GM23338 (cell line): ENCODE data around the gene IRF5. TPM values are rescaled to one million over a fixed set of nuclear protein-coding genes. Genes with fewer than 3 reads are reported as not detected.

Experiments used
- ATAC-seq: fragments of 200-7000 bp; cut with Tn5 transposase; 3 replicates; pipeline ENCODE4 v1.9.1; 2020
- DNase-seq: peaks from one replicate; pipeline ENCODE4 v3.0.0-alpha.2; 2015; ENCODE audit warnings: low spot score
- H2AFZ ChIP-seq: fragments of 200-600 bp; sonication (generic); 2 replicates; pipeline ENCODE4 v1.8.0; 2016; ENCODE audit warnings: antibody characterized with exemption, mild to moderate bottlenecking, moderate library complexity
- H3F3A ChIP-seq: fragments of 200-600 bp; sonication (generic); replicated peaks from 2 replicates; pipeline ENCODE4 v1.8.0; 2017; ENCODE audit warnings: antibody characterized with exemption, mixed run types, low read depth
- H3K27ac ChIP-seq: fragments of 200-600 bp; sonication (generic); 2 replicates; pipeline ENCODE4 v1.6.1; 2016; ENCODE audit warnings: low read depth
- H3K27me3 ChIP-seq: fragments of 200-600 bp; sonication (generic); 2 replicates; pipeline ENCODE4 v1.8.0; 2016; ENCODE audit warnings: mild to moderate bottlenecking, mixed run types, moderate library complexity; ENCODE audit not compliant: insufficient read depth
- H3K36me3 ChIP-seq: fragments of 200-600 bp; sonication (generic); 2 replicates; pipeline ENCODE4 v1.8.0; 2016; ENCODE audit warnings: mild to moderate bottlenecking; ENCODE audit not compliant: insufficient read depth
- H3K4me1 ChIP-seq: fragments of 200-600 bp; sonication (generic); 2 replicates; pipeline ENCODE4 v1.8.0; 2016; ENCODE audit warnings: mild to moderate bottlenecking, moderate library complexity; ENCODE audit not compliant: insufficient read depth
- H3K4me2 ChIP-seq: fragments of 200-600 bp; sonication (generic); 2 replicates; pipeline ENCODE4 v1.7.1; 2017; ENCODE audit warnings: mixed run types
- H3K4me3 ChIP-seq: fragments of 200-600 bp; sonication (generic); 2 replicates; pipeline ENCODE4 v1.6.1; 2016; ENCODE audit warnings: mixed run types
- H3K79me2 ChIP-seq: fragments of 200-600 bp; sonication (generic); replicated peaks from 2 replicates; pipeline ENCODE4 v1.8.0; 2017; ENCODE audit warnings: mild to moderate bottlenecking; ENCODE audit not compliant: insufficient read depth
- H3K9me2 ChIP-seq: fragments of 200-600 bp; sonication (generic); 2 replicates; pipeline ENCODE4 v1.8.0; 2017; ENCODE audit not compliant: insufficient read depth
- H4K20me1 ChIP-seq: fragments of 200-600 bp; sonication (generic); replicated peaks from 2 replicates; pipeline ENCODE4 v1.8.0; 2017; ENCODE audit warnings: mild to moderate bottlenecking; ENCODE audit not compliant: insufficient read depth
- H3K27ac Mint-ChIP-seq: 2 replicates; pipeline ENCODE4 v1.8.0; 2020; ENCODE audit warnings: inconsistent platforms, mild to moderate bottlenecking, moderate library complexity, mixed read lengths
- H3K27me3 Mint-ChIP-seq: 3 replicates; pipeline ENCODE4 v1.8.0; 2022; ENCODE audit warnings: low read depth, mild to moderate bottlenecking, moderate library complexity, mixed read lengths, inconsistent platforms; ENCODE audit not compliant: insufficient read depth, poor library complexity
- H3K36me3 Mint-ChIP-seq: 3 replicates; pipeline ENCODE4 v1.8.0; 2021; ENCODE audit warnings: low read depth, mild to moderate bottlenecking, inconsistent platforms, moderate library complexity, mixed read lengths
- H3K4me1 Mint-ChIP-seq: 3 replicates; pipeline ENCODE4 v1.8.0; 2020; ENCODE audit warnings: mild to moderate bottlenecking, inconsistent platforms, mixed read lengths
- H3K4me3 Mint-ChIP-seq: 3 replicates; pipeline ENCODE4 v1.8.0; 2021; ENCODE audit warnings: moderate library complexity, mild to moderate bottlenecking, inconsistent platforms, mixed read lengths
- H3K9me3 Mint-ChIP-seq: 3 replicates; pipeline ENCODE4 v1.8.0; 2020; ENCODE audit warnings: moderate library complexity, mild to moderate bottlenecking, inconsistent platforms, mixed read lengths
- EZH2 ChIP-seq: fragments of 200-600 bp; sonication (generic); IDR thresholded peaks from one replicate; pipeline ENCODE4 v1.8.0; 2017; ENCODE audit warnings: antibody characterized with exemption, mild to moderate bottlenecking, low read depth; ENCODE audit not compliant: unreplicated experiment
- EZH2phosphoT487 ChIP-seq: fragments of 200-600 bp; sonication (generic); IDR thresholded peaks from one replicate; pipeline ENCODE4 v1.8.1; 2018; ENCODE audit warnings: antibody characterized with exemption; ENCODE audit not compliant: unreplicated experiment
- NANOG ChIP-seq: IDR thresholded peaks from 2 replicates; pipeline ENCODE4 v1.6.1; 2016; ENCODE audit warnings: antibody characterized with exemption, borderline replicate concordance
- REST ChIP-seq: IDR thresholded peaks from one replicate; pipeline ENCODE4 v1.6.1; 2018; ENCODE audit warnings: antibody characterized with exemption; ENCODE audit not compliant: unreplicated experiment
- STAT1 ChIP-seq: IDR thresholded peaks from one replicate; pipeline ENCODE4 v1.6.1; 2016; ENCODE audit warnings: antibody characterized with exemption; ENCODE audit not compliant: unreplicated experiment
- ZNF114 ChIP-seq: fragments of 250-450 bp; sonication (Bioruptor Pico); IDR thresholded peaks from 2 replicates; pipeline ENCODE4 v1.5.0; 2020; ENCODE audit warnings: mild to moderate bottlenecking, moderate library complexity
- ZNF331 ChIP-seq: fragments of 250-450 bp; sonication (Bioruptor Pico); IDR thresholded peaks from 2 replicates; pipeline ENCODE4 v1.5.0; 2020; ENCODE audit warnings: low read depth, mild to moderate bottlenecking, moderate library complexity
- polyA plus RNA-seq: library from polyadenylated mRNA; unstranded; fragments of >200 nt; fragmentation: Nextera tagmentation; extraction: Ambion mirVana; gene quantifications from 2 replicates; pipeline ENCODE4 v1.2.1, GENCODE V29; 2016
- total RNA-seq: library from RNA; depleted of rRNA; stranded (reverse); fragments of >200 nt; shearing (Covaris generic); gene quantifications from 2 replicates; pipeline ENCODE4 v1.2.3, GENCODE V29; 2014

The IRF5 gene
- total and polyA plus RNA-seq, 2 experiments from 2014 or later: 0.37 to 3.7 TPM

- no peaks in the 10 kb centered on the region for H4K20me1 ChIP-seq
- H3K4me2 ChIP-seq: no peak overlapping the region
- H3K27ac Mint-ChIP-seq: no peak overlapping the region
- peaks cover 13% of the 10 kb centered on the region; the same call in 2 of the 3 replicates for H3K9me3 Mint-ChIP-seq
- no peaks in the 10 kb centered on the region for H3K4me1 ChIP-seq
- no peaks in the 10 kb centered on the region for H3K27me3 ChIP-seq
- no peaks in the 10 kb centered on the region for H3K79me2 ChIP-seq
- H3K27me3 Mint-ChIP-seq: peaks cover 5% of the 10 kb centered on the region
- H3K4me3 ChIP-seq: no peak overlapping the region
- 0 out of 2 replicates have a peak, but pooled peaks cover 7% of the 10 kb centered on the region for H3K36me3 ChIP-seq
- H3F3A ChIP-seq: no peaks in the 10 kb centered on the region
- peaks cover 4% of the 10 kb centered on the region for H3K36me3 Mint-ChIP-seq
- no peak for ATAC-seq
- TF ChIP-seq EZH2: no peak
- TF ChIP-seq ZNF114 (CRISPR knock-in tag): no peak
- TF ChIP-seq ZNF331 (CRISPR knock-in tag): no peak
- no peak for TF ChIP-seq EZH2phosphoT487
- no peak for TF ChIP-seq STAT1
- TF ChIP-seq REST: no peak
- TF ChIP-seq NANOG: no peak
- DNase-seq: no peak
- H3K4me3 Mint-ChIP-seq: no peak overlapping the region
- peaks cover 1% of the 10 kb centered on the region; the same call in 1 of the 3 replicates for H3K4me1 Mint-ChIP-seq
- H3K9me2 ChIP-seq: 0 out of 2 replicates have a peak, but pooled peaks cover 5% of the 10 kb centered on the region
- no peak overlapping the region for H2AFZ ChIP-seq
- H3K27ac ChIP-seq: no peak overlapping the region
These were observed 38.3 kb upstream of the IRF5 start for GRCh38 chr7:128899392-128899791.

GRCh38 chr7:128900237-128900636 is 37.5 kb upstream of the IRF5 start:
- no peak overlapping the region for H3K4me3 Mint-ChIP-seq
- Histone ChIP-seq H3K79me2 (no peaks in the 10 kb centered on the region), H3K27me3 (no peaks in the 10 kb centered on the region), H3K4me2 (no peak overlapping the region), H3K27ac (no peak overlapping the region), H3K36me3 (0 out of 2 replicates have a peak, but pooled peaks cover 7% of the 10 kb centered on the region), H2AFZ (no peak overlapping the region), H3K4me1 (no peaks in the 10 kb centered on the region), H4K20me1 (no peaks in the 10 kb centered on the region), H3F3A (no peaks in the 10 kb centered on the region), H3K9me2 (0 out of 2 replicates have a peak, but pooled peaks cover 5% of the 10 kb centered on the region), H3K4me3 (no peak overlapping the region)
- no peak overlapping the region for H3K27ac Mint-ChIP-seq
- peaks cover 3% of the 10 kb centered on the region; the same call in 2 of the 3 replicates for H3K4me1 Mint-ChIP-seq
- peaks cover 5% of the 10 kb centered on the region for H3K27me3 Mint-ChIP-seq
- H3K9me3 Mint-ChIP-seq: peaks cover 13% of the 10 kb centered on the region; the same call in 2 of the 3 replicates
- ATAC-seq (no peak), DNase-seq (no peak)
- H3K36me3 Mint-ChIP-seq: peaks cover 4% of the 10 kb centered on the region
- TF ChIP-seq EZH2phosphoT487 (no peak), NANOG (no peak)
